IPS-20b (cell line): ENCODE data around the gene GTF2A2.
A peak's percentile ranks its signal among the peaks of the same experiment; 100 is the strongest.
"Not testable (repeated sequence)": the region's sequence is repeated elsewhere in the genome, so short reads cannot be mapped to it uniquely, and the experiment has no call there.

Experiments
- H3K27ac ChIP-seq: one replicate; pipeline ENCODE4 v1.5.1; 2013; ENCODE audit warnings: low read length
- H3K27me3 ChIP-seq: 2 replicates; pipeline ENCODE4 v1.6.1; 2013; ENCODE audit warnings: mild to moderate bottlenecking, low read length, inconsistent platforms; ENCODE audit not compliant: insufficient read depth
- H3K36me3 ChIP-seq: 2 replicates; pipeline ENCODE4 v1.6.1; 2013; ENCODE audit warnings: low read depth, mild to moderate bottlenecking, inconsistent platforms, low read length, moderate library complexity; ENCODE audit not compliant: insufficient read depth
- H3K4me1 ChIP-seq: 2 replicates; pipeline ENCODE4 v1.6.1; 2013; ENCODE audit warnings: mild to moderate bottlenecking, control low read depth, inconsistent platforms, low read length, moderate library complexity; ENCODE audit not compliant: insufficient read depth
- H3K4me3 ChIP-seq: 2 replicates; pipeline ENCODE4 v1.5.1; 2013; ENCODE audit warnings: mild to moderate bottlenecking, low read length, inconsistent platforms
- H3K9ac ChIP-seq: 2 replicates; pipeline ENCODE4 v1.6.1; 2013; ENCODE audit warnings: low read depth, mild to moderate bottlenecking, inconsistent platforms, low read length, moderate library complexity
- H3K9me3 ChIP-seq: 2 replicates; pipeline ENCODE4 v1.6.1; 2013; ENCODE audit warnings: mild to moderate bottlenecking, low read depth, low read length, inconsistent platforms; ENCODE audit not compliant: insufficient read depth

Gene GTF2A2

GRCh38 chr15:59662260-59662659, 4.9 kb upstream of the GTF2A2 start:
- Histone ChIP-seq H3K9ac (no peak overlapping the region), H3K27me3 (no peaks in the 10 kb centered on the region), H3K36me3 (peaks cover 57% of the 10 kb centered on the region), H3K9me3 (no peaks in the 10 kb centered on the region), H3K4me1 (no peaks in the 10 kb centered on the region), H3K27ac (no peak overlapping the region), H3K4me3 (no peak overlapping the region)

- no peak overlapping the region for H3K9ac ChIP-seq
- H3K27ac ChIP-seq: no peak overlapping the region
- peaks cover 49% of the 10 kb centered on the region for H3K36me3 ChIP-seq
- peaks cover 6% of the 10 kb centered on the region; the same call in 1 of the 2 replicates for H3K4me1 ChIP-seq
- H3K4me3 ChIP-seq: no peak overlapping the region
- no peaks in the 10 kb centered on the region for H3K27me3 ChIP-seq
- no peaks in the 10 kb centered on the region for H3K9me3 ChIP-seq
Observed at GRCh38 chr15:59659366-59659765, 2.1 kb upstream of the GTF2A2 start.

GRCh38 chr15:59657635-59658125, 365 bp upstream of the GTF2A2 start:
- no peaks in the 10 kb centered on the region for H3K9me3 ChIP-seq
- peaks cover 6% of the 10 kb centered on the region; the same call in 1 of the 2 replicates for H3K4me1 ChIP-seq
- no peaks in the 10 kb centered on the region for H3K27me3 ChIP-seq
- peak overlapping the region; percentile 93 for H3K4me3 ChIP-seq
- no peak overlapping the region for H3K27ac ChIP-seq
- no peak overlapping the region for H3K9ac ChIP-seq
- peaks cover 50% of the 10 kb centered on the region for H3K36me3 ChIP-seq

- peaks cover 60% of the 10 kb centered on the region for H3K36me3 ChIP-seq
- H3K9ac ChIP-seq: no peak overlapping the region
- no peak overlapping the region for H3K4me3 ChIP-seq
Observed at GRCh38 chr15:59654046-59654445, 3.3 kb downstream of the GTF2A2 start.

GRCh38 chr15:59649603-59650002, 7.7 kb downstream of the GTF2A2 start:
- Histone ChIP-seq H3K27ac (no peak overlapping the region), H3K27me3 (no peaks in the 10 kb centered on the region), H3K9me3 (no peaks in the 10 kb centered on the region; the same call in 1 of the 2 replicates), H3K9ac (no peak overlapping the region), H3K4me1 (no peaks in the 10 kb centered on the region), H3K4me3 (no peak overlapping the region), H3K36me3 (peaks cover 89% of the 10 kb centered on the region)

More at GRCh38 chr15:59654046-59654445, 3.3 kb downstream of the GTF2A2 start:
- Histone ChIP-seq H3K27ac (no peak overlapping the region), H3K4me1 (peaks cover 6% of the 10 kb centered on the region; the same call in 1 of the 2 replicates), H3K27me3 (no peaks in the 10 kb centered on the region), H3K9me3 (no peaks in the 10 kb centered on the region; the same call in 1 of the 2 replicates)

- H3K27ac ChIP-seq: no peak overlapping the region
- no peaks in the 10 kb centered on the region for H3K4me1 ChIP-seq
- H3K9me3 ChIP-seq: no peaks in the 10 kb centered on the region
- no peaks in the 10 kb centered on the region for H3K27me3 ChIP-seq
- H3K4me3 ChIP-seq: no peak overlapping the region
- peaks cover 74% of the 10 kb centered on the region for H3K36me3 ChIP-seq
- no peak overlapping the region for H3K9ac ChIP-seq
Observed at GRCh38 chr15:59647085-59647484, 10.2 kb downstream of the GTF2A2 start.

GRCh38 chr15:59646277-59646676, 11.0 kb downstream of the GTF2A2 start:
- H3K9me3 ChIP-seq: no peaks in the 10 kb centered on the region
- H3K4me1 ChIP-seq: no peaks in the 10 kb centered on the region
- H3K4me3 ChIP-seq: no peak overlapping the region
- no peak overlapping the region for H3K27ac ChIP-seq
- H3K9ac ChIP-seq: no peak overlapping the region
- H3K36me3 ChIP-seq: peaks cover 74% of the 10 kb centered on the region
- H3K27me3 ChIP-seq: no peaks in the 10 kb centered on the region

- H3K9ac ChIP-seq, H3K9me3 ChIP-seq, H3K4me1 ChIP-seq, H3K4me3 ChIP-seq, H3K27me3 ChIP-seq, H3K27ac ChIP-seq: not testable (repeated sequence)
- peaks cover 74% of the 10 kb centered on the region for H3K36me3 ChIP-seq
Observed at GRCh38 chr15:59645812-59646211, 11.5 kb downstream of the GTF2A2 start.

GRCh38 chr15:59644756-59645155, 12.6 kb downstream of the GTF2A2 start:
- H3K9me3 ChIP-seq: no peaks in the 10 kb centered on the region
- H3K4me1 ChIP-seq: no peaks in the 10 kb centered on the region
- H3K27ac ChIP-seq: no peak overlapping the region
- no peaks in the 10 kb centered on the region for H3K27me3 ChIP-seq
- H3K9ac ChIP-seq: no peak overlapping the region
- H3K4me3 ChIP-seq: no peak overlapping the region
- H3K36me3 ChIP-seq: peaks cover 74% of the 10 kb centered on the region

GRCh38 chr15:59642351-59642750, 15.0 kb downstream of the GTF2A2 start:
- no peak overlapping the region for H3K27ac ChIP-seq
- no peak overlapping the region for H3K4me3 ChIP-seq
- H3K9me3 ChIP-seq: no peaks in the 10 kb centered on the region
- peaks cover 75% of the 10 kb centered on the region for H3K36me3 ChIP-seq
- H3K9ac ChIP-seq: no peak overlapping the region
- H3K4me1 ChIP-seq: no peaks in the 10 kb centered on the region
- no peaks in the 10 kb centered on the region for H3K27me3 ChIP-seq

GRCh38 chr15:59637507-59637906, 19.8 kb downstream of the GTF2A2 start:
- not testable (repeated sequence) for H3K9me3 ChIP-seq, H3K4me3 ChIP-seq, H3K9ac ChIP-seq, H3K27ac ChIP-seq, H3K27me3 ChIP-seq, H3K4me1 ChIP-seq
- H3K36me3 ChIP-seq: peaks cover 47% of the 10 kb centered on the region

- Histone ChIP-seq H3K27me3 (no peaks in the 10 kb centered on the region), H3K4me1 (no peaks in the 10 kb centered on the region), H3K4me3 (no peak overlapping the region), H3K27ac (no peak overlapping the region), H3K9ac (no peak overlapping the region), H3K36me3 (peaks cover 33% of the 10 kb centered on the region), H3K9me3 (no peaks in the 10 kb centered on the region)
Observed at GRCh38 chr15:59636184-59636583, 21.1 kb downstream of the GTF2A2 start.
